Activated CD4-positive, CD25-positive, alpha-beta regulatory T cell treated with anti-CD3 and anti-CD28 coated beads, Interleukin-2, amount 50 U/mL, for 16 hours (primary cell): ENCODE measurements around the gene MLN.

ENCODE experiments used
- DNase-seq: peaks from one replicate; pipeline ENCODE4 v3.0.0-alpha.2; 2020; ENCODE audit warnings: low read depth, low spot score

Gene MLN, protein sequence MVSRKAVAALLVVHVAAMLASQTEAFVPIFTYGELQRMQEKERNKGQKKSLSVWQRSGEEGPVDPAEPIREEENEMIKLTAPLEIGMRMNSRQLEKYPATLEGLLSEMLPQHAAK

DNA sequence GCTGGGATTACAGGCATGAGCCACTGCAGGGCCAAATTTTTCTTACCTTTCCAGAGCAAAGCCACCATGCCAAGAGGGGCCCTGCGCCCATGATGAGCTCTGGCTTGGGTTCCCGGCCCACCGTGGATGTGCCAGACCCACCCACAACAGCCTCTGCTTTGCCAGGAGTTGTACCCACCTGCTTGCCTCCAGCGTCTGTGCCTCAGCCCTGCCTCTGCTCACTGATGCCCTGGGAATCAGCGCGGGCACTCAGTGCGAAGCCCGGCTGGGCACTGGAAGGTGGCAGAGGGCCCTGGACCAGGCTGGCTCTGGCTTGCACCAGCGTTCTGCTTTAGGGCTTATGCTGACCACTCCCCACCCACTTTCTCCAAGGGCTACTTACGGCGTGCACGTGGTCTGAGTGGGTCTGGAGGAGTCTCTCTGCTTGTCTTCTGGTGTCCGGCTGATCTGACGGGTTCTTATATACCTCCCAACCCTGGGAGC, at the start of gene MLN:
TSS of gene MLN (minus strand) at position 433 of the 483 bp plus-strand sequence. CDS start 2,840 bp downstream, outside the sequence.
- no peak for DNase-seq

DNA sequence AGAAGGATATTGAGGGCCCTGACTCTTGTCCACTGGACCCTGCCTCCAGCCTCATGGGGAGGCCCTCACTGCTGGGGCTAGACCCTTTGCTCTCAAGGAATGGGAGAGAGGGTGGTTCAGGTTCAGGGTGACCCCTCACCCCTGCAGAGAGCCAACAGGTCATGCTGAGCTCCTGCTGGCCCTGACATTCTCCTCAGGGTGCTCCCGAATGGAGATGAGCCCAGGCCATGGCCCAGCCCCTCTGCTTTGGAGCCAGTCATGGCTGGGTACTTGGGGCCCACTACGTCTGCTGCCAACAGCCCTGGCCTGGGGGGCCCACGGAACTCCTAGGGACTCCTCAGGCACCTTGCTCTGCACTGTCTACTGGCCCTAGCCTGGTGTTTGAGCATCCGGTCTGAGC, 49.2 kb upstream of the MLN start:
- DNase-seq: no peak

DNA sequence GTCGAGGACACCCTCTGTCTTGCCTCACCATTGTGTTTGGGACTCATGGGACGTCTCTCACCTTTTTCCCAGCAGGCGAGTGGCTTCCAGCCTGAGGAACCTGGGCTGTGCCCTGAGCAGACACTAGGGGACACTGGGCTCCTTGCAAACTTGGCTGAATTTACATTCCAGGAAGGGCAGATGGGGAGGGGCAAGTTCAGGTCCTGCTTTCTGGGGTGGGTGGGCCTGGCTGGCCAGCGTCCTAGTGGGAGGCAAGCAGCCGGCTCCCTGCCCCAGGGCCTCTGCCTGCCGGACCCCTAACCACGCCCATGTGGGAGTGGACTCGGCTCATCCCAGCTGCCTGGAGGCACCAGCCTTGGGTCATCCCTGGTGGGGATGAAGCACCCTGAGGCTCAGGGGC, 48.2 kb upstream of the MLN start:
- DNase-seq: no peak

DNA sequence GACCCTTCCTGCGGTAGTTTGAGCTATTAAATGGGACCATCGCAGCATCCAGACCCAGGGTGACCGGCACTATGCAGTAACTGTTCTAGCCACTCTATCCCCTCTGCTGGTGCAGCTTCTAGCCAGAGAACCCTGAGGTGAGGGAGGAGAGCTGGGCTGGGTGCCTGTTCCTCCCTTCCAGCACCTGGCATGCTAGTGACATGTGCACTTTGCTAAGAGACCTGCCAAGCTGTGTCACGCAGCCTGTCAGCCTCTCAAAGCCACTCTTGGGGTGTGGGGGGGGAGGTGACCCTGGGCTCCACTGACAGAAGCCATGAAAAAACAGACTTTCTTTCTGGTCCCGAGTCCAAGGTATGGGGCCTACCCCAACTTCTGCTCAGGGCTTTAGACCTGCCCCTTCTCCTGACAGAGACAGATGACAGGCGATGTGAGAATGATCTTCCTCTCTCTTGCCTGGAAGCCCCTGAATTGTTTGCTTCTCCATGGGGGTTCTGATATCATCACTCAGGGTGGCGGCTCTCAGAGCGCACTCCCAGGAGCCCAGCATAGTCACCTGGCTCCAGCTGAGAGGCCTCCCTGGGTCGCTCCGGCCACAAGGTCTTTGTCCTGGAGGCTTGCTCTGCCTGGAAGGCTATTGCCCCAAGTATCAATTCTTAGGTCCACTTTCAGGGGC, 47.2 kb upstream of the MLN start:
- DNase-seq: no peak

DNA sequence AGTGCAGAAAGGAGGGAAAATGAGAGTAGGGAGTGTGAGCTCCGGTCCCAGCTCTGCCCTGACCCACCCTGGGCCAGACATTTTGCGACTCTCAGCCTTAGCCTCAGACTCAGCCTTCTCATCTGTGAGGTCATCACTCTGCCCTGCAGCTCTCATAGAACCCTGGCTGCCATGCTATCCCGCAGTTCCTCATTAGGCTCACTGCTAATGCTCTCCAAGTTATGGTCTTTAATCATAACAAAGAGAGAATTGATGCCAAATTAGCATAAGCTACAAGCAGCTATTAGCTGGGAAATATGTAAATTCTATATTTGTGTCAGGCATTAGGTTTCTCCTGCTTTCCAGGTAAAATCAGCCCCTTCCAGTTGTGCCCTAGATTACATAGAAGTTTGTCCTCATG, 46.5 kb upstream of the MLN start:
- no peak for DNase-seq

DNA sequence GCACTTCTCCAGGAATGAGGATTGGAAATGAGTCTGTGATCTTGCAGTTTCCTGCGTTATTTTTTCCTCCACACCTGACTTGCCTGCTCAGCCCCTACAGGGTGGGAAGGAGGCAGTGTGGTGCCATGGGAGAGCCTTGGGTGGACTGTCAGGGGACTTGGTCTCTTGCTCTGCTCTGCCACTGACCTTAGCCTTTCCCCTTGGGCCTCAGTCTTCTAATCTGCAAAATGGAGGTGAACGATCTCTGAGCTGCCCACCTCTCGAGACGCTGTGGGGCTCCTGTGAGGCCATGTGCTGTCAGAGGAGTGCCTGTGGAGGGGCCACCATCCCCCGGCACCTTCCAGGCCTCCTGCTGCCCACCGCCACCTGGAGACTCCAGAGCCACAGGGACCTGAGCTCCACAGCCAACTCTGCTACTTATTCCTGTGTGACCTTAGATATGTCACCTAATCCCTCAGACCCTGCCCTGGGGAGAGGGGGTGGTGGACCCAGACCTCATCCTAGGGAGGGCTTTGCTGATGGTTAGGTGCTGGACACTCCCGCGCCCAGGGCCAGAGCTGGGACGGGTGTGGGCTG, 45.8 kb upstream of the MLN start:
- no peak for DNase-seq

DNA sequence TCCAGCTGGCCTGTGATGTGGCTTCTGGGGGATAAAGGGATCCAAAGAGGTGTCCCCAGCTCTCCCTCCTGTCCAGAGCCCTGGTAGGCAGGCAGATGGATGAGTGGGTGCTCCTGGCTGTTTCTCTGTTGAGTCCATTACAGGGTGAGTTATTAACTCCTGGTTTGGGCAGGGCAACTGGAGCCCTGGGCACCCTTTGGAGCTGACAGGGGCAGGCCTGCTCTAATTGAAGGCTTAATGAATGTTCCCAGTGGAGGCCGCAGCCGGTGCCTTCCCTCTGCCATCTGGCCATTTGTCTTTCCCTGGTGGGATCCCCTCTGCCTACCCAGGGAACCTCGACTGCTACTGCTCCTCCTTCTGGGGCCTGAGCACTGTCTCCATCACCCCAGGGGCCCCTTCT, 44.7 kb upstream of the MLN start:
- DNase-seq: no peak

DNA sequence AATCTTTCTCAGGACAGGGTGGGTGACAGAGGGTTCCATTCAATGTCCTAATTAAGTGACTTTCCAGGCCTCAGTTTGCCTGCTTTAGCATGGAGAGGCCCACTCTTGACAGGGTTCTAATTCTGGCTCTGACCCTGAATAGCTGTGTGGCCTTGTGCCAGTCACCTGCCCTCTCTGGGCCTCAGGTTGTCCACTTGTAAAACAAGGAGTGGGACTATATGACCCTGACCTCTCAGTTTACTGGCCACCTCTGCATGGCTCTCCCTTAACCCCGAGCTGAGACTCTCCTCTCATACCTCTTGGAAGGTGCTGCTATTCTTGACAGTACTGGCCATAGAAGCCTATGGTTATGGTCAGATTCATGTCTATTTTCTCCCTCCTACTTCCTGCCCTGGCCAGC, 44.1 kb upstream of the MLN start:
- no peak for DNase-seq

DNA sequence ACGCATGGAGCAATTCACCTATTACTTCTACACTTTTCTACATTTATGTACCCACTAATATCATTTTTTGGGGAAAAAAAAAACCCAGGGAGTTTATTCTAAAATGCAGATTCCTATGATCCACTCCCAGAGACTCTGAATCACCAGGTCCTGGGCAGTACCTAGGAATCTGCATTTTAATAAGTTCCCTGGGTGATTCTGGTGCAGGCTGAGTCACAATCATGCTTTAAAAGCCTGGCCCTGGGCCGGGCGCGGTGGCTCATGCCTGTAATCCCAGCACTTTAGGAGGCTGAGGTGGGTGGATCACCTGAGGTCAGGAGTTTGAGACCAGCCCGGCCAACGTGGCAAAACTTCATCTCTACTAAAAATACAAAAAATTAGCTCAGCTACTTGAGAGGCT, 43.3 kb upstream of the MLN start:
- DNase-seq: no peak

DNA sequence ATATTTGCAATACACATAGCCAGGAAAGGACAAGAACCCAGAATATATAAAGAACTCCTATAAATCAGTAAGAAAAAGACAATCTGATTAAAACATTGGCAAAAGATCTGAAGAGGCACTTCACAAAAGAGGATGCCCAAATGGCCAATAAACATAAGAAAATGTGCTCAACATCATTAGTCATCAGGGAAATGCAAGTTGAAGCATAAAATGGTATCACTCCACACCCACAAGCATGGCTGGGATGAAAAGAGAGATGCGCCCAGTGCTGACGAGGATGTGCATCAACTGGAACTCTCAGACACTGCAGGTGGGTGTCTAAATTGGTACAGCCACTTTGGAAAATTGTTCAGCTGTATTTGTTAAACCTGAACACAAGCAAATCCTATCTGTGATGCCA, 42.4 kb upstream of the MLN start:
- DNase-seq: no peak

DNA sequence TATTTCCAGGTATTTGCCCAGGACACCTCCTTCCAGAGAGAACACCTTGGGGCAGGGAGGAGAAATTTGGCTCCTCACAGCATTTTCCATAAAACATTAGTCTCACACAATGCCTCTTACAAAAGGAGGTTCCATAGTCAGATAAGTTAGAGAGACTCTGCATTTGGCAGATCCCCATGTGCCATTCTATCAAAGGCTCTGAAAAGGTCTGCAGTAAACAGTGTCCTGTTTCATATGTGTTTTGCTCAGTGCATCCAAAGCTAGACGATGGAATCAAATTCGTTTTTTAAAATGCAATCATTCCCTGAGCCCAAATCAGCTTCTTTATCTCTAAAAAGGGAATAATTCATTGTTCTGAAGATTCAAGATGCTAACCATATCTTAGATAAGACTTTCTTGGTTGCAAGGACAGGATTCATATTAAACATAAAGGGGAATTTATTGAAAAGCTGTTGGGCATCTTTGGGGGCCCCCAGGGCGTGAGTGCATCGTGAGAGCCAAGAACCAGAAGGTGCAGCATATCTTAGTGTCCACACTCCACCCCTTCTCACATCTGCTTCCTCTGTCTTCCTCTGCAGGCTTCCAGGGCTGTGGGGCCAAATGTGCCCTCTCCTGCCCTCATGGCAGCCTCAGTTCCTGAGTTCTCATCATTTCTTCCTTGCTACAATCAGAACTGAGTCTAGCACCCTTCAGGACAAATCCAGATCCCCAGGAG, 41.4 kb upstream of the MLN start:
- DNase-seq: no peak

DNA sequence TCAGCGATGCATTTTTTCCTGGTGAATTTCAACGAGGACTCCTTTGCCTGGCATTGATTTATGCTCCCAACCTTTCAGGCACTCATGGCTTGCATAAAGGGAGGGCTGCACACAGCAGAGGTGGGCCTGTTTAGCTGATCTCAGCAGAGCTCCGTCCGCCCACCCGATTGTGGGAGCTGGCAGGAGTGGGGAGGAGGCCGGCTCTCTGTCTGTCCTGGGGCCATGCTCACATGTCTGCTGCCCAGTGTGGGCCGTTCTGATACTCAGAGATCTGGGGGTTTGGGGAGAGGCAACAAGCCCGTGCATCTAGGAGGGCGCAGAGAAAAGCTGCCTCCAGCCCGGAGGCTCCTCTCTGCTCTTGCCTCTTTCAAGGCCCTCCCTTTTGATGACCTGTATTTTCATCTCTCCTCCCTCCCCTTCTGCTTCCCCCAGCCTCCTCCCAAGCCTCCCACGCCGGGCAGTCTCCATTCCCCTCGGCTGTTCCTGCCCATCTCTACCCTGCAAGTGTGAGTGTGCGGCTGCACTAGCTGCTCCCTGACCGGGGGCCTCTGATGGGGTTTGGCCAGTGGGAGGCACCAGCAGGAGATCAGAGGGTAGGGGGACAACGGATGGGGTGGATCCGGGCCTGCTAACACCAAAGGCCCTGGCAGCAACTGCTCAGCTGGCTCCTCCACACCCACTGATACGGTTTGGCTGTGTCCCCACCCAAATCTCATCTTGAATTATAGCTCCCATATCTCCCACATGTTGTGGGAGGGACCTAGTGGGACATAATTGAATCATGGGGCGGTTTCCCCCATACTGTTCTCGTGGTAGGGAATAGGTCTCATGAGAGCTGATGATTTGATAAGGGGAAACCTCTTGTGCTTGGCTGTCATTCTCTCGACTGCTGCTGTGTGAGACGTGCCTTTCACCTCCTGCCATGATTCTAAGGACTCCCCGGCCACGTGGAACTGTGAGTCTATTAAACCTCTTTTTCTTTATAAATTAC, 39.6 kb upstream of the MLN start:
- no peak for DNase-seq

DNA sequence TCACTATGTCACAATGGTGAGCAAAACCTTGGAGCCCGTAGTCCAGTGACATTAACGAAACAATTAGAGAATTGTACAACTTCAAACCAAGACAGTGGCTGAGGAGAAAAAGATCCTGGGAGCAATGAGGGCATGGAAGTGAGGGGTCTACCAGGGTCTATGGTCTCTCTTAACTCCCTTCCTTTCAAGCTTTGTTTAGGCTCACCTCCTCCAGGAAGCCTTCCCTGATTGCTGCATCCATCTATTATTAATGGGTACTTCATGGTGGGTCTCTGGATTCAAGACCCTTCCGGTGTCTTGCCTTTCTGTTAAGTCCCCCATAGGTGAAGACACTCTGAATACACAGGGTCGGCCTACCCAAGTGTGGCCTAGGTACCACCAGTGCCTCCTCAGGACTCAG, 38.1 kb upstream of the MLN start:
- DNase-seq: no peak

DNA sequence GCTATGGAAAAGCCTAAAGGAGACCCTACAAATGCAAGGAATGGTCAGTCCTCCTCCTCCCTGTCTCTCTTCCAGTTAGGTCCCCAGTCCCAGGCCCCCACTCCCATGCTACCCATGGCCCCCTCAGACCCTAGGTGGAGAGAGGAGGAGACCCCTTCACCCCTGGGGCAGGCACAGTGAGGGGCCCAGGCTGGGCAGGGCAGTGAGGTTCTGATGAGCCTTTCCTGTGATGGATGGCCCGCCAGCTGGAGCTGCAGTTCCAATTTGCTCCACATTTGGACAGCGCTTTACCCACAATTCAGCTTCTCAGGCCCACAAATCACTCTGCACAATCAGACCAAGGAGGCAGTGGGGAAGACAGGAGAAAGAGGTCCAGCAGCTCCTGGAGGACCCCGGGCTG, 37.3 kb upstream of the MLN start:
- no peak for DNase-seq

DNA sequence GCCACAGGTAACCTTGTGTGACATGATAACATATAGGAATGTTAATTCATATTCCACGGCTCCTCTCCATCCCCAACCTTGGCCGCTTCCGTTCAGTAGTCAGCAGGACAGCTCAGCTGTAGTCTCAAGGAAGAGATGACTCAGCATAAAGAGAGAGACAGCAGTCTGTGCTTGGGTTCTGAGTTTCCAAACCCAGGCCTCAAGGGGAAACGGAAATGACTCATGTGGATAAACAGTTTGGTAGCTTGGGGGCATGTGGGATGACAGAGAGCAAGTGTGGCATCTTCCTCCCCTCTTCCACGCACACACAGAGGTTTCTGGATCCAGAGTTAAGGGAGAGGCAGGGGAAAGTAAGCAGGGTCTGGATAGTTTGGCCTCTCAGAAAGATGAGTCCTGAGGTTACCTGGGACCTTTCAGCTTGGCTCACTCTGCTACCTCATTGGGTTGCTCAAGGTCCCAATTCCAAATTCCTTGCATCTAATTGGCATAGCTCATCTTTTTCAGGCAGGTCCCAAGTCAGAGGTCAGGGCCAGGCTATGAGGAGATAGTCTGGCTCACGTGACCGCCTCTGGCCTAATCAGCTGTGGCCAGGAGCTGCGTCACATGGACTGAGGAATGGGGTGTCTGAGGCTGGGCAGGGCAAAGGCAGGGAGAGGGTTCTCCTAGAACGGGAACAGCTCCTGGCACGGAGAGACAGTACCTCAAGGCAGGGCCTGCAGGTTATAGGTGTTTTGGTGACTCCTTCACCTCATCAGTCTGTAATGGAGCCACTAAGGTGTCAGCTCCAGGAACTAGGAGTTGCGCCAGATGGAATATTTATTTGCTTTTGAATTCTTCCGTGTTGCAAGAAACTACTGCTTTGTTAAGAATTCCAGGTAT, 36.5 kb upstream of the MLN start:
- DNase-seq: no peak

DNA sequence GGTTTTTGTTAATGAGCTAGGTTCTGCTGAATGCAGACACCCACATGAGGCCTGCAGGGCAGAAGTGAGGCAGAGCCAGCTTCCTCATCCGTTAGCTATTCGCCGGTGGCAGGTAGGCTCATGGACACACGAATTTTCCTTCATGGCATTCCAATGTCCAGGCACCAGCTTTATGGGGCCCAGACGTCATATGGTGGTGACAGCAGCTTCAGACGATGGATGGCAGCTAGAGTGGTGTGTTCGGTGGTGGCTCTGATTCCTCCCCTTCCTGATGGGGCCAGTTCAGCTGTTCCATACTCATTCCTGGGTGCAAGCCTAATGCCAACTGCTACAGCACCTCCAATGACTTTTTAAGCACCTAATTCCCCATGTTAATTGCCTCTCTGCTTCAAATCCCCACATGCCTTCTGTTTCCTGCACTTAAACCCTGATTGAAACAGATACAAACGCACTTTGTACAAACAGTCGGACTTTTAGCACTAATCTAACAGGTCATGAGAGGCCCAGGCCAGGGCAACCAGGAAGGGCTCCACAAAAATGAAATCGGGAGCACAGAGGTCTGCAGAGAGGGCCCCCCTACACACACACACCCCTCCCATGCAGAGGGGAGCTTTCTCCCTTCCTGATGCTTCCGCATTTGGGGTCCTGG, 35.7 kb upstream of the MLN start:
- no peak for DNase-seq

DNA sequence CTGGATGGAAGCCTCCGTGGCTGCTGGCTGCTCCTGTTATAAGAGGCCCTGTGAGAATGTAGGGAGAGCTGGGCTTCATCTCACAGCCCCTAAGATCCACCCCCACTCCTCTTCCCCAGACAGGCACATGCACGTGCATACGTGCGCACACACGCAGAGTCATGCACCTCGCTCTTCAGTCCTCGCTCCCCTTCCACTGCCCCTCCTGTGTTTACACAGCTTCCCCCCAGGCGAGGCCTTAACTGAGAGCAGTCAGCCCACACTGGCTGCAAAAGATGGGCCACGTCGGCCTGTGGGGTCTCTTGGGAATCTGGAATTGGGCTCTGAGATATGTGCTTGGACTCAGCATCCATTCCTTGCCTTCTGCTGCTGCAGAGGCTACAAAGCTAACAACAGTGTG, 35.2 kb upstream of the MLN start:
- DNase-seq: no peak

DNA sequence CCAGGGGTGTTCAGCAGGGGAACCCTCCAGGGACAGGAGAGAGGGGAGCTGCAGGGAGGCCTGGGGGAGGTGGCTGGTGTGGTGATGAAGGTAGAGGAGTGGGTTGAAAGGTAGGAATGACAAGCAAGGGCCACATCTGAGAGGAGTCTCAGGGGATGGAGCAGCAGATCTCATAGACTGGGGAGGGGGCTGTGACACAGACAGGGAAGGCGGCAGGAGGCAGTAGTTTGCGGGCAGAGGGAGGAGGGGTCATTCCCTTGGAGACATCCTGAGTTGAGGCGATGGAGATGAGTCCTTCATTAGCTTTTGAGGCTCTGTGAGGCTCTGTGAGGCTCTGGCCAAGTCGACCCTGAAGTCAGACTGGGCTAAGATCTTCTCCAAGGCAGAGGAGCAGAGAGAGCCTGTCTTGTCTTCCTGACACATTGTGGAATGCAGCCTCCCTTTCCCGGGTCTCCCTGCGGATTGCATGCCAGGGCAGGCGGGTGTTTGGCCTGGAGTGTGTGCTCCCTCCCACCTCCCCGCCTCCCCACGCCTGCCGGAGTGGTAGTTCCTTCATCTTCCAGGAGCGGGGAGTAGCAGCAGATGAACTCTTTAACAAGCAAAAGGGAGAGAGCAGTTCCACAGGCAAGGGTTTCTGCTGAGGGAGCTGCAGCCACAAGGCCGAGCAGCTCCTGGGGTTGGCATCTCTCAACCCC, 34.3 kb upstream of the MLN start:
- DNase-seq: no peak

DNA sequence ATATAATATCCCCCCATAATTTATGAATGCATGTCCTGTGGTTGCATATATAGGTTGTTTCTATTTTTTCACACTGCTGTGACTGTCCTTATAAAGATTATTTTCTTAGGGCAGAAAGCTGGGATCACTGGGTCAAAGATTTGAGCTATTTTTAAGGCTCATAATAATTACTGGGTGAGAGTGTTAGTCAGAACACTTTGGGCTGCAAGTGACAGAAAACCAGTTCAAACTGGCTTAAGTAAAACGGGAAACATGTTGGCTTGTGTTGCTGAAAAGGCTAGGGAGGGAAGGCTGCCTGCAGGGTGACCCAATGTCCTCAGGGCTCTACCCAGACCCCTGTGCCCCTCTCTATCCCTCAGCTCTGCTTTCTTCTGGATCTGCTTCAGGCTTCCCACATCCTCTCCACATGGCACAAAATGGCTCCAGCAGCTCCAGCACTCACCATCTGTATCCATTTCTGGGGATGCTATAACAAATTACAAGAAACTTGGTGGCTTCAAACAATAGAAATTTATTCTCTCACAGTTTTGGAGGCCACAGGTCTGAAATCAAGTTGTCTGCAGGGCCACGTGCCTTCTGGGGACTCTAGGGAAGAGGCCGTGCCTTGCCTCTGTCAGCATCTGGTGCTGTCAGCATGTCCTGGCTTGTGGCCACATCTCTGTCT, 33.1 kb upstream of the MLN start:
- no peak for DNase-seq
